Parathyroid adenoma (tissue), 2 donors: Measurements from ENCODE around the gene MKRN2OS.

Source experiments
- H2AFZ ChIP-seq: fragments of 300-600 bp; sonication (generic); one replicate; pipeline ENCODE4 v1.7.0; 2017; ENCODE audit warnings: antibody characterized with exemption, mild to moderate bottlenecking
- H3K27ac ChIP-seq: fragments of 300-600 bp; sonication (generic); one replicate; pipeline ENCODE4 v1.7.0; 2017
- H3K27me3 ChIP-seq: fragments of 300-600 bp; sonication (generic); one replicate; pipeline ENCODE4 v1.7.0; 2017; ENCODE audit warnings: low read length; ENCODE audit not compliant: control insufficient read depth, insufficient read depth
- H3K36me3 ChIP-seq: fragments of 300-600 bp; sonication (generic); one replicate; pipeline ENCODE4 v1.7.0; 2017; ENCODE audit warnings: low read length; ENCODE audit not compliant: control insufficient read depth, insufficient read depth
- H3K4me1 ChIP-seq: fragments of 300-600 bp; sonication (generic); one replicate; pipeline ENCODE4 v1.7.0; 2017; ENCODE audit warnings: control low read depth
- H3K4me2 ChIP-seq: fragments of 300-600 bp; sonication (generic); one replicate; pipeline ENCODE4 v1.7.0; 2017; ENCODE audit warnings: low read length
- H3K4me3 ChIP-seq: fragments of 300-600 bp; sonication (generic); one replicate; pipeline ENCODE4 v1.7.0; 2017; ENCODE audit warnings: low read depth, low read length
- H3K79me2 ChIP-seq: fragments of 300-600 bp; sonication (generic); one replicate; pipeline ENCODE4 v1.7.0; 2017; ENCODE audit warnings: control low read depth
- H3K9ac ChIP-seq: fragments of 300-600 bp; sonication (generic); one replicate; pipeline ENCODE4 v1.7.0; 2017; ENCODE audit warnings: mild to moderate bottlenecking
- H3K9me3 ChIP-seq: fragments of 300-600 bp; sonication (generic); one replicate; pipeline ENCODE4 v1.7.0; 2017; ENCODE audit warnings: low read length; ENCODE audit not compliant: control insufficient read depth
- TF ChIP-seq, protein P1 (sequence below): fragments of 300-600 bp; sonication (generic); IDR thresholded peaks from one replicate; pipeline ENCODE4 v1.7.0; 2017; ENCODE audit warnings: antibody characterized with exemption, mild to moderate bottlenecking
- donor health status: primary hyperparathyroidism.

Gene MKRN2OS

DNA sequence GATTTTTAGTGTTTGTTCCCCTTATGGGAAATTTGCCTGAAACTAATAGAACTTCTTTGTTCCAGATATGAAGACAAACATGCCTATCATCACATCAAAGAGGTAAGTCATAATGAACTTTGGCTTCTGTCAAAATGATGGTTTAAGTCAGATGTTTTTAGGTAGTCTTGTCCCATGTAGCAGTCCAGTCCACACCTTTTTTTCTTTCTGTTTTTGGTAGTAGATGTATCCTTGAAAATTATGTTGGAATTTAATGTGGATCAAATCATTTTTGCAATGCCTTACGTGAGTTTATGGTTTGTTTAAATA is 48.9 kb downstream of the MKRN2OS start:
- Histone ChIP-seq H3K4me3 (no peak overlapping the region), H3K4me2 (no peak overlapping the region), H2AFZ (no peak overlapping the region), H3K36me3 (no peaks in the 10 kb centered on the region), H3K4me1 (no peaks in the 10 kb centered on the region), H3K27ac (no peak overlapping the region), H3K79me2 (peaks cover 5% of the 10 kb centered on the region), H3K9ac (no peak overlapping the region), H3K9me3 (no peaks in the 10 kb centered on the region), H3K27me3 (no peaks in the 10 kb centered on the region)
- TF ChIP-seq, protein P1, sequence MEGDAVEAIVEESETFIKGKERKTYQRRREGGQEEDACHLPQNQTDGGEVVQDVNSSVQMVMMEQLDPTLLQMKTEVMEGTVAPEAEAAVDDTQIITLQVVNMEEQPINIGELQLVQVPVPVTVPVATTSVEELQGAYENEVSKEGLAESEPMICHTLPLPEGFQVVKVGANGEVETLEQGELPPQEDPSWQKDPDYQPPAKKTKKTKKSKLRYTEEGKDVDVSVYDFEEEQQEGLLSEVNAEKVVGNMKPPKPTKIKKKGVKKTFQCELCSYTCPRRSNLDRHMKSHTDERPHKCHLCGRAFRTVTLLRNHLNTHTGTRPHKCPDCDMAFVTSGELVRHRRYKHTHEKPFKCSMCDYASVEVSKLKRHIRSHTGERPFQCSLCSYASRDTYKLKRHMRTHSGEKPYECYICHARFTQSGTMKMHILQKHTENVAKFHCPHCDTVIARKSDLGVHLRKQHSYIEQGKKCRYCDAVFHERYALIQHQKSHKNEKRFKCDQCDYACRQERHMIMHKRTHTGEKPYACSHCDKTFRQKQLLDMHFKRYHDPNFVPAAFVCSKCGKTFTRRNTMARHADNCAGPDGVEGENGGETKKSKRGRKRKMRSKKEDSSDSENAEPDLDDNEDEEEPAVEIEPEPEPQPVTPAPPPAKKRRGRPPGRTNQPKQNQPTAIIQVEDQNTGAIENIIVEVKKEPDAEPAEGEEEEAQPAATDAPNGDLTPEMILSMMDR: no peak

DNA sequence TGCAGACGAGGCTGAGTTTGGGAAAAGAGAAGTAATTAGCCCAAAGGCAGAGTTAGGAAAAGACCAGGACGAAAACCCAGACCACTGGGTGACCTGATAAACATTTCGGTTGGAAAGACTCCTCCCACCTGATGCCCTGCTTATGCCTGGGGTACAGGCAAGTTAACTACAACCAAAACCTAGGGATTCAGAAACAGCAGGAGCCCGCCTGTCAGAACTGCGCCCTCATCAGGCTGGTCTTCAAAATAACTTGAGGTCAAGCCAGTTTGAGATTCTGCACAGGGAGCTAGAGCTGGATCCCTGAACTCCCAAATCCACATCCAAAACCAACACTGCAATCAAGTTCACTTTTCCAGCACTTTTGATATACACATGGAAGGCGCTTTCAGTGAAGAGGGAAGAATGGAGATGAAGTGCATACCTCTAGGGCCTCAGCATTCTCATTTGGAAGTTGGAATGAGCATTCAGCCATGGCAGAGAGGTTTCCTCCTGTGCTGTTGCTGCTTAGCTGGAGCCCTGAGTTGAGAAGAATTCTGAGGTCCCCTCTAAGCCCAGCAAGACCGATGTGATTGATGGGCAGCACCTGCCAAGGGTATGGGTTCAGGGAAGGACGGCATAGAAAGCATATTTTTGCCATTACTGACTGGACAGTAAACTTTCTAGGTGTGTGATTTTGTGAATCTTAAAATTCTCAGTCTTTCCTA is 49.4 kb downstream of the MKRN2OS start:
- H3K4me1 ChIP-seq: no peaks in the 10 kb centered on the region
- no peak overlapping the region for H2AFZ ChIP-seq
- no peak overlapping the region for H3K27ac ChIP-seq
- H3K9me3 ChIP-seq: no peaks in the 10 kb centered on the region
- no peaks in the 10 kb centered on the region for H3K27me3 ChIP-seq
- H3K79me2 ChIP-seq: peaks cover 5% of the 10 kb centered on the region
- TF ChIP-seq, protein P1: no peak
- H3K4me2 ChIP-seq: no peak overlapping the region
- H3K4me3 ChIP-seq: no peak overlapping the region
- H3K36me3 ChIP-seq: no peaks in the 10 kb centered on the region
- H3K9ac ChIP-seq: no peak overlapping the region

DNA sequence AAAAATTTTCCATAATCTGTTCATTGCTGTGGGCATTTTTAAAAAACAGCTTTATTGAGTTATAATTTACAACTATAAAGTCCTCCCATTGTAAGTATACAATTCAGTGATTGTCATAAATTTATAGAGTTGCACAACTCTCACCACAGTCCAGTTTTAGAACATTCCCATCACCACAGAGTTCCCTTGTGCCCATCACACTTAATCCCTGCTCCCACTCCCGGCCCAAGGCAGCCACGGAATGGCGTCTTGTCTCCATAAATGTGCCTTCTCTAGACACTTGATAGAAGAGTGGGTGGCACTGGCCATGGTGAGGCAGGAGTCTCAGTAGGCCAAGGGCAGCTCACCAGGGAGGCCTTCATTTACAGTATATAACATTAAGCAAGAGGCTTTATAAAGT is 54.8 kb downstream of the MKRN2OS start:
- no peaks in the 10 kb centered on the region for H3K36me3 ChIP-seq
- no peak overlapping the region for H3K9ac ChIP-seq
- H2AFZ ChIP-seq: no peak overlapping the region
- no peaks in the 10 kb centered on the region for H3K9me3 ChIP-seq
- H3K79me2 ChIP-seq: peaks cover 9% of the 10 kb centered on the region
- no peaks in the 10 kb centered on the region for H3K27me3 ChIP-seq
- H3K4me2 ChIP-seq: no peak overlapping the region
- H3K4me1 ChIP-seq: no peaks in the 10 kb centered on the region
- H3K27ac ChIP-seq: no peak overlapping the region
- TF ChIP-seq, protein P1: no peak
- no peak overlapping the region for H3K4me3 ChIP-seq

DNA sequence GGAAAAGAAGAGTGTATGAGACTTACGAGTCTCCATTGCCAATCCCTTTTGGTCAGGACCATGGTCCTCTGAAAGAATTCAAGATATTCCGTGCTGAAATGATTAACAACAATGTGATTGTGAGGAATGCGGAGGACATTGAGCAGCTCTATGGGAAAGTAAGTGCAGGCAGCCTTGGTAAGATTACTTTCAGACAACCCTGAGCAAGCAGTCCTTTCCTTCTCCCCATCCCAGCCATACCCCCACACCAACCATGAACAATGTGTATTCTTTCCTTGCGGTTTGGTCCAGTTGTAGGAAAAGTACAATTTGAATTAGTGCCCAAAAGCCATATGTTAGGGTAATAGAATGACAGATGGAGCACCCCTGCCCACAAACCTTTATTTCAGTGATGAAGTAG is 55.5 kb downstream of the MKRN2OS start:
- TF ChIP-seq, protein P1: no peak
- Histone ChIP-seq H3K4me2 (no peak overlapping the region), H2AFZ (no peak overlapping the region), H3K4me3 (no peak overlapping the region), H3K36me3 (no peaks in the 10 kb centered on the region), H3K27ac (no peak overlapping the region), H3K4me1 (peaks cover 4% of the 10 kb centered on the region), H3K9ac (no peak overlapping the region), H3K9me3 (no peaks in the 10 kb centered on the region), H3K79me2 (peaks cover 13% of the 10 kb centered on the region), H3K27me3 (no peaks in the 10 kb centered on the region)
